SK-N-SH treated with all-trans-retinoic acid at 6 μM for 48 hours (cell line): Measurements from ENCODE around the gene TAF4B.

Experiments
- RARB ChIP-seq: fragments of 250-450 bp; sonication (Bioruptor Pico); IDR thresholded peaks from 2 replicates; pipeline ENCODE4 v1.8.0; 2021; ENCODE audit warnings: mild to moderate bottlenecking, moderate library complexity
- TF ChIP-seq, protein P1 (sequence below): fragments of 250-450 bp; sonication (Bioruptor Pico); IDR thresholded peaks from 2 replicates; pipeline ENCODE4 v1.5.0; 2020; ENCODE audit warnings: mild to moderate bottlenecking, moderate library complexity

DNA sequence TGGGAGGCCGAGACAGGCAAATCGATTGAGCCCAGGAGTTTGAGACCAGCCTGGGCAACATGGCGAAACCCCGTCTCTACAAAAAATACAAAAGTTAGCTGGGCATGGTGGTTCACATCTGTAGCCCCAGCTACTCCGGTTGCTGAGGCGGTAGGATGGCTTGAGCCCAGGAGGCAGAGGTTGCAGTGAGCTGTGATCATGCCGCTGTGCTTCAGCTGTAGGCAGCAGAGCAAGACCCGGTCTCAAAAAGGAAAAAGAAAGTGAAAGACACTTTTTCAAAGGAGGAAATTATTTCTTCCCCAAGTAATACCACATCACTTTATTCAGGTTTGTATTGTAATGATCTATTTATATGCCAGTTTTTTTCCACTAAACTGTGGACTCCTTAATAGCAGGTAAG lies 35.7 kb upstream of the TAF4B start:
- TF ChIP-seq, protein P1, sequence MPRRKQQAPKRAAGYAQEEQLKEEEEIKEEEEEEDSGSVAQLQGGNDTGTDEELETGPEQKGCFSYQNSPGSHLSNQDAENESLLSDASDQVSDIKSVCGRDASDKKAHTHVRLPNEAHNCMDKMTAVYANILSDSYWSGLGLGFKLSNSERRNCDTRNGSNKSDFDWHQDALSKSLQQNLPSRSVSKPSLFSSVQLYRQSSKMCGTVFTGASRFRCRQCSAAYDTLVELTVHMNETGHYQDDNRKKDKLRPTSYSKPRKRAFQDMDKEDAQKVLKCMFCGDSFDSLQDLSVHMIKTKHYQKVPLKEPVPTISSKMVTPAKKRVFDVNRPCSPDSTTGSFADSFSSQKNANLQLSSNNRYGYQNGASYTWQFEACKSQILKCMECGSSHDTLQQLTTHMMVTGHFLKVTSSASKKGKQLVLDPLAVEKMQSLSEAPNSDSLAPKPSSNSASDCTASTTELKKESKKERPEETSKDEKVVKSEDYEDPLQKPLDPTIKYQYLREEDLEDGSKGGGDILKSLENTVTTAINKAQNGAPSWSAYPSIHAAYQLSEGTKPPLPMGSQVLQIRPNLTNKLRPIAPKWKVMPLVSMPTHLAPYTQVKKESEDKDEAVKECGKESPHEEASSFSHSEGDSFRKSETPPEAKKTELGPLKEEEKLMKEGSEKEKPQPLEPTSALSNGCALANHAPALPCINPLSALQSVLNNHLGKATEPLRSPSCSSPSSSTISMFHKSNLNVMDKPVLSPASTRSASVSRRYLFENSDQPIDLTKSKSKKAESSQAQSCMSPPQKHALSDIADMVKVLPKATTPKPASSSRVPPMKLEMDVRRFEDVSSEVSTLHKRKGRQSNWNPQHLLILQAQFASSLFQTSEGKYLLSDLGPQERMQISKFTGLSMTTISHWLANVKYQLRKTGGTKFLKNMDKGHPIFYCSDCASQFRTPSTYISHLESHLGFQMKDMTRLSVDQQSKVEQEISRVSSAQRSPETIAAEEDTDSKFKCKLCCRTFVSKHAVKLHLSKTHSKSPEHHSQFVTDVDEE (CRISPR knock-in tag), result no peak
- TF ChIP-seq RARB, result no peak
